Suppressor macrophage treated with lipopolysaccharide for 4 hours (primary cell): ENCODE data around the gene PSMD11.

Experiments
- DNase-seq: peaks from one replicate; pipeline ENCODE4 v3.0.0-alpha.2; 2020

The PSMD11 gene

DNA sequence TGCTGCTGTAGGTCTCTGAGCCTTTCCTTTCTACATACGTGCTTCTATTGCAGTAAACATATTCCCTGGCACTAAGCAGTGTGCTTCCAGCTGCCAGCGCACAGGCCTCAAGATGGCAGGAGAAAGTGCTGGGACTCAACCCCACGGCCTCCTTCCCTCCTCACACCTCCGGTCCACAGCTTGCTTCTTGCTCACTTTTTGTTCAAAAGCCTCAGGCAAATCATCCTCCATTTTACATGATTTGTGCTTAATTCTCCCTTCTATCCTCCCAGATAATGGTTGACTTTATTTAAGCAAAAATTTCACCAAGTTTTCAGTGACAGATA lies 47.9 kb downstream of the PSMD11 start:
- no peak for DNase-seq

DNA sequence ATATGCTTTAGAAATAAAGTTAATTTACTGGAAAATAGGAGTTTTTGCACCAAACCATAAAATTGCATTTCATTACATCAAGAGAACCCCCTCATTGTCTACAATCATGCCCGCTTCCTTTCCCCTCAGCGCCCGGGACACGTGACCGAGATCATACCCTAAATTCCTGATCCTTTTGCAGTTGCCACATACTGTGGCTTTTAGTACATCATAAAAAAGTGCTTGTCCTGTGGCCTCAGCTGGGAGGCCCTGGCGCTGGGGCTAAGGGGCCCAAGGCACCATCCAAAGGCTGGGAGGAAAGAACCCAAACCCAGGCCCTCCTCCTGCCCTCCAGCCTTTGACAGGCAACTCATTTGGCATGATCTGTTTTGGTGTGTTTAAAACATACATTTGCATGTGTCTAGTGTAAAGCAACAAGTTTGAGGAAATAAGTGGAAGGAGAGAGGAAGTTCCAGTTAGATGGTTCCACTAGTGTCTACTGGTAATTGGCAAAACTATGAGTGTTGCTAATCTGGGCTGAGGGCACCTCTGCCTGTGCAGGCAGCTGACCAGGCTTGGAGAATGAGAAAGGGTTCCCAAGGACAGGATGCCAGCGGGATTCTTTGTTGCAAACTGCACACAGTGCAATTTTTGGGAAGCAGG lies 48.5 kb downstream of the PSMD11 start:
- peak; percentile 37 for DNase-seq

DNA sequence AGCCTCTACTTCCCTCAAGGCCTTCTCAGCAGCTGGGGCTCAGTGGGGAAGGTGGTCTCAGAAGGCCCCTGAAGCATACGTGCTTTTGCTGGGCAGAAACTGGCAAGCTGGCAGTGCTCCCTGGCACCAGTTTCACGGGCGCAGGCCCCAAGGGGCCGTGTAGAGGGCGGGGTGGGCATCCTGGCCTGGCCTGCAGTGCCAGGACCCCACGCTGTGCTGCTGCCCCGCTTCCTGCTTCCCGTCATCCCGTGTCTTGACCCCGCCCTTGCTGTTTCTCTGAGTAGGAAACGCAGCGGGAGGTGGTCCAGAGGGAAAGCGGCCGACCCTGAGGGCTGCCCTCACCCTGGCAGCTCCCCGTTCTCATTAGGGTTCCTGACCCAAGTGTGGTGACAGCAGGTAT lies 49.3 kb downstream of the PSMD11 start:
- DNase-seq, result no peak

DNA sequence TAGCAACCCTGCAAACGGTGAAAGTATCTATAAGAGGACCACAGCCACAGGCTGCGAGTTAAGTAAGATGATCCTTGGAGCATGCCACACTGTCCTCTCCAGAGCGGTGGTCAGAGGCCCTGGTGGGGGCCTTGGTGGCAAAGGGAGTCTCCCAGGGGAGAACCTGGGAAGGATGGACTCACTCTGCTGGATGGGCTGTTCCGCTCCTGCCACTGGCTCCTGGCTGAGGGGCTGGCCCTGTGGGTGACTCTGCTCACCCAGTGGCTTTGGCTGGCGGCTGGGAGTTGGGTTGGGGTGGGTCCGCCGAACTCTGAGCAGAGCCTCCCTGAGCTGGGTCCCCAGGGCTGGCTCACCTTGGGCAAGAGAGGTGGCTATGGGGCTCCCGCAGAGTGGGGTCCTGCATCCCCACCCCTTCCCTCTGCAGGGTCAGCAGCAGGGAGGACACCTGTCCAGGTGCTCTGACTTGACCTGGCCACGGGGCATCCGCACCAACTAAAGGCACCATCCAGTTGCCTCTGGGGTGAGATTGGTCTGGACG lies 49.7 kb downstream of the PSMD11 start:
- DNase-seq, result no peak

DNA sequence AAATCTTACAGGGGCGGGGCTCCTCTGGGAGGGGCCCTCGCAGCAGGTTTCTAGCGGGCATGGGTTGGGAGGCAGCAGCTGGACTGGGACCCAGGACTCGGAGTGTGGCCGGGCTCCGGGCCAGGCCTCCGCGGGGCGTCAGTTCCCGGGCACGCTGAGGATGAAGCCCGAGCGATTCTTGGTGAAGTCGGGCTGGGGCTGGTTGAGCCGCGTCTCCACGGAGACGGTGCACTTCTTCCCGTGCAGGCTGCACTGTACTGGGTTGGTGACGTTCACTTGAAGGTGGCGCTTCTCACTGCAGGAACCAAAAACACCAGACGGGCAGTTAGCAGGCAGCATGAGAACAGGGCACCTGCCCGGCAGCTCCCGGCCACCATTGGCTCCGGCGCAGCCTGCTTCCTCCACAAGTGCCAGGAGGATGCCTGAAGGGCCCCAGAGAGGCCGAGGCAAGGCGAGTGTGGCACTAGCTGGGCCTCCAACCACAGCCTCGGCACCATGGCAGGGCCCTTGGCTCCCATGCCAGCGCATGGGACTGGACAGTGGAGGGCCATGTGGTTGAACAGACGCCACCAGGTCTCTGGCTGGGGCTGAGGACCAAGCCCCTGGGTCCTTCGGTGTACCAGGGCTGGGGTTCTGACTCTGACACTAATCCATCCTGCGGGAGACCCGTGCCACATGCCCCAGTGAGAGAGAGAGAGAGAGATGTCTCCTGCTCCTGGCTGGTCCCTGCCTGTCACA lies 50.5 kb downstream of the PSMD11 start:
- DNase-seq, result no peak

DNA sequence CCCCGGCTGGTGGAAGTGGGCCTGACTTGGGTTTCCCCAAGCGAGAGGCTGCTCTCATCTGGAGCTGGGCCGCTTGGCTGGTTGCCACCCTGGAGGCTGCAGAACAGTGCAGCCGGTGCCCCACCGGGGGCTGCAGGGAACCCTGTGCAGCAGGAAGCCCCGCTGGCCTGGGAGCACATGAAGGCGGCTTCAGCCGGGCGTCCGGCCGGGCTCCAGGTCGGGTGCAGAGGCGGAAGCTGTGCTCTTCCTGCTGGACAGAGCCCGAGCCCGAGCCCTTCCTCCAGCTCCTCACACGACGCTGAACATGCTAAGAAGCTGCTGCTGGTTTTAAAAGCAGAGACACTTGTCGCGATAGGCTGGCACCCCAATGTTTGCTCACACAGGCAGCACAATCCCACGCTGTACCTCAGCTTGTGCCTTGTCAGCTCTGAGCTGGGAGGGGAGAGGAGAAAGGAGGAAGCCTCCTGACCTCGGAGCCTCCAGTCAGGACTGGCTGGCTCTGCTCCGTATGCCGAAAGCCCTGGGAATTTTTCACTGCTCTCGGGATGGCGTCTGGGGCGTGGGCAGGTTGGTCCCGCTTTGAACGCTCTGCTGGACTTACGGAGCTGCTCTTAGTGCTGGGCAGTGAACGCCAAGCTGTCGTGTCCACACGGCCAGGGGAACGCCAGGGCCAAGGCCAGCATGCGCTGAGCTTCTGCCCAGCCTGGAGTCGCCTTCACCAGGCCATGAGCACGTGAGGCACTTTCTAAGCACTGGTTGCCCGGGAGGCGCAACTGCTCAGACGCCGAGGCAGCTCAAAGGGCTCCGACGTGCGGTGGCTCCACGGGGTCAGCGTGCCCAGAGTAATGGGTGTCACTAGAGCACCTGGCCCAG lies 51.3 kb downstream of the PSMD11 start:
- peak; percentile 36 for DNase-seq

DNA sequence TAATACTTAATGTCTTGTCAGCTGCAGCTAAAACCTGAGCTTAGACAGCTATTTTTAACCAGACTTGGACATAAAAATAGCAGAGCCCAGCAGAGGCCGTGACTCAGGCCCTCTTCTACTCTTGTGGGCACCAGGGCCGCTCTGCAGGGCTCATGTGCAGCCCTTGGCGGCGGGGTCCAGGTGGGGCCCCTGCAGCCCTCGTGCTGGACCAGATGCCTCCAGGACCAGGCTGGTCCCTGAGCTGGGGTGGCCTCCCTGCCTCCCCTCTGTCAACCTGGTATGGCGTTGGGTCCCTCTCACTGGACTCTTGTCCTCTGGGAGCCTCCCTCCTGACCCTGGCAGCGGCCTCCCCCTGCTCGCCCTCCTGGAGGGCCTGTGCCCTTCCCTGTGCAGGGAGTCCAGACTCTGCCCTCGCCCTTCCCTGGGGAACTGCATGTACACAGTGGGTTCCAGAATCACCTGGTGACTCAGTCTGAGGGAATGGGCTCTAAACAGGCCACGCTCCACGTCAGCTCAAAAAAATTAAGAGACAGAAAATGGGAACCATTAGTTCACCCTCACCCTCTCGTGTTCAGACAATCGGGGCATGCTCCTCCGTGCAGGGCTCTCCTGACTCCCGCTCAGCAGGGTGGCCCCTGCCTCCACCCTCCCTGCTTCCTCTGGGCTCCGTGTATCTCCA lies 52.2 kb downstream of the PSMD11 start:
- DNase-seq, result no peak

DNA sequence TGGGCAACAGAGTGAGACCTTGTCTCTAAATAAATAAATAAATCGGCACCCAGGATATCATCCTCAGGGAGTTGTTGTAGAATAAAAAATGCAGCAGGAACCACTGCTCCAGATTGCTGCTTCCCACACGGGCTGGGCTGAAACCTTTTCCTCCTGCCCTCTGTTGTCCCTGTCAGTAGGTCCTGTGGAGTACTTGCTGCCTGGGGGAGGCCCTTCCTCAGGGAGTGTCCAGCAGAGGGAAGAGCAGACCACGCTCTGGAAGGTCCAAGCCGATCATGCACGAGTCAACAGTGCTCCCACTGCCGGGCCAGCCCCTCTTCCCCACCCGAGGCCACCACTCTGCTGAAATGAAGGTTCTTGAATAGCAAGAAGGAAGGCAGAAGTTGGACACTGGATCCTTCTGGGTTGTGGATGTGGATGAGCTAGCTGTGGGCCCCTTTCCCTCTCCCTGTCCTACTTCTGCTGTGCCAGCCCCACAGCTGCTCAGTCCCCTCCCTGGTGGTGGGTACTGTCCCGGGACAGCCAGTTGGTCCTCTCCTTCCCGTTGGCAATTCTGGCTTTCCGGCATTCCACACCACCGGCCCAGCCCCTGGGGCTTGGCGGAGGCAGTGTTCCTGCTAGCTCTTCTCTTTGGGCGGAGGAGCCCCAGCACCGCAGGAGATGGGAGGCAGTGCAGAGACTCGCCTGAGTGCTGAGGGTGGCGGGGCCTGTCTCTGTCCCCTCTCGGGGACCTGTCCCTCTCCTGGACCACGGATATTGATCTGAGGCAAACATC lies 53.3 kb downstream of the PSMD11 start:
- DNase-seq, result no peak

DNA sequence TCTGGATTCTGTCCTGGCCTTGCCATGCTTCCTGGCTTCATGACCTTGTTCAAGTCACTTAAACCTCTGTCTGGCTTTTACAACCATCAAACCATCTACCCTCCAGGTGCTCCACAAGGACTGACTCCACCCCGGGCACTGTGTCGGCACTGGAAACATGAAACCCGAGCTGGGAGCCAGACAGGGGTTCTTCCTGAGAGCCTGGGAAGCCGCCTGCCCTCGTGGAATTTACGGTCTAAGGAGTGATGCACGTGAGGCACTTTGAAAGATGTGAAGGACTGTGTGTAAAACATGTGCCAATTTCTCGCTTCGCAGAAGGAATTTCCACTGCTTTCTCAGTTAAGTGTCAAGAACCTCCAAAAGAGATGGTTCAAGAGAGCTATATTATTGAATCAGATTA lies 54.1 kb downstream of the PSMD11 start:
- no peak for DNase-seq

DNA sequence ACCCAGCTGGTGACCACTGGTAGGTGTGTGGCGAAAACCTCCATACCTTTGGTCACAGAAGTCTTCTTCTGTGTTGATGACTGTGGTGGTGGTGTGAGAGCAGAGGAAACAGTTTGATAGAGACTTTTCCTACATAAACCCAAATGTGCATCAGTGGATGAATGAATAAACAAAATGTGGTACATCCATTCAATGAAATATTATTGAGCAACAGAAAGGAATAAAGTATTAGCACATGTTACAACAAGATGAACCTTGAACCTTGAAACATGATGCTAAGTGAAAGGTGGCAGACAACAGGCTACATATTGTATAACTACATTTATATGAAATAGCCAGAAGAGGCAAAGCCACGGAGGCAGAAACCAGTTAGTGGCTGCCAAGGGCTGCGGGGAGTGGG lies 57.7 kb downstream of the PSMD11 start:
- DNase-seq, result no peak

DNA sequence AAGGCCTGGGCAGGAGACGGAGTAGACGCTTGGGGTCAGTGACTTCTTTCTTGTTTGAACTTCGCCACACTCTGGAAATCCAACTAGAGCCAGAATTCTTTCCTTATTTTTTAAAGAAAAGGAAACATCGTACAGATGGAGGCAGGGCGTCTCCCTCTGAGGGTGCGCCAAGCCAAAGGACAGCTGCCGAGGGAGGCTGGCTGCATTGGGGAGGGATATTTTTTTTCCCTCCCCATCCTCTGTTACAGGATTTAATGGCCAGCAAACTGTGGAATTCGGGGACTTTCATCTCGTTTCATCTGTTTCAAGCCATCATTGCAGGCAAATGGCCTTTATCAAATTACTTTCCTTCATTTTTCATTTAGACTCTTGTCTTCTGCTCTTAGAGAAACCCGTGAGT lies 58.4 kb downstream of the PSMD11 start:
- DNase-seq, result no peak

DNA sequence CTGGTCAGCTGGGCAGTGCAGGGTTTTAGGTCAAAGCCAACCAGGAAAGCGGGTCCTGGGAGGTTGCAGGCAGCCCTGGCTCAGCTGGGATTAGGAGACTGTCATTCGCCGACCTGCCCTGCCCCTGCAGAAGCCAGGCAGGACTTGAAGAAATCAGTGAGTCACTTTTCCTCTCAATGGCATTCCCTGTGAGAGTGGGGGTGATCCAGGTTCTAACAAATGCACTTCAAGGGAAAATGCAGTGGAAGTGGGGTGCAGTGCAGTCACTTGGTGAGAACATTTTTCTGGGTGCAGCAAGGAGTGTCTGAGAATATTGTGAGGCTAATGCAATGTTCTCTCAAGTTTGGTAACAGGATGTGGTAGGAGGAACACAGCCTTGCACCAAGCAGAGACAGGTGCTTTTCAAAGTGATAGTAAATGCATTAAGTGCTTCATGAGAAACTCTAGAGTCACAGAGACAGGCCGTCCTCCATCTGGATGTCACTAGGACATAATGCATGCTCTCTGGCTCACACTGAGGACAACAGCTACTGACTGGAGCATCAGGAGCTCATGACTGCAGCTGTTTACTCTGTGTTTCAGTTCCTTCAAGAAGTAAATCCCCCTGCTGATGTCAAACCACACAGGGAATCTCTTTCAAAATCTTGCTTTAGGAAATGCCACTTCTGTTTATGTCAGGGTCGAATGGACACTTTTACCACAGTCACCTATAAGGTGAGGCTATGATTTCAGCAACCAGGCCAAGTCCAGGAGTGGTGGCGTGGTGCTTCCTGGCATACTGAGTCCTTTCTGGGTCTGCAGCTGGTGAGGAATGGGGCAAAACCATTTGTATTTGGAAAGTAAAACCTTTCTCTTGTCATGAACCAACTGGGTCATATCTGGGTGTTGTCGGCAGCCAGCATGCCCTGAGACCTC lies 59.2 kb downstream of the PSMD11 start:
- peak; percentile 87 for DNase-seq

DNA sequence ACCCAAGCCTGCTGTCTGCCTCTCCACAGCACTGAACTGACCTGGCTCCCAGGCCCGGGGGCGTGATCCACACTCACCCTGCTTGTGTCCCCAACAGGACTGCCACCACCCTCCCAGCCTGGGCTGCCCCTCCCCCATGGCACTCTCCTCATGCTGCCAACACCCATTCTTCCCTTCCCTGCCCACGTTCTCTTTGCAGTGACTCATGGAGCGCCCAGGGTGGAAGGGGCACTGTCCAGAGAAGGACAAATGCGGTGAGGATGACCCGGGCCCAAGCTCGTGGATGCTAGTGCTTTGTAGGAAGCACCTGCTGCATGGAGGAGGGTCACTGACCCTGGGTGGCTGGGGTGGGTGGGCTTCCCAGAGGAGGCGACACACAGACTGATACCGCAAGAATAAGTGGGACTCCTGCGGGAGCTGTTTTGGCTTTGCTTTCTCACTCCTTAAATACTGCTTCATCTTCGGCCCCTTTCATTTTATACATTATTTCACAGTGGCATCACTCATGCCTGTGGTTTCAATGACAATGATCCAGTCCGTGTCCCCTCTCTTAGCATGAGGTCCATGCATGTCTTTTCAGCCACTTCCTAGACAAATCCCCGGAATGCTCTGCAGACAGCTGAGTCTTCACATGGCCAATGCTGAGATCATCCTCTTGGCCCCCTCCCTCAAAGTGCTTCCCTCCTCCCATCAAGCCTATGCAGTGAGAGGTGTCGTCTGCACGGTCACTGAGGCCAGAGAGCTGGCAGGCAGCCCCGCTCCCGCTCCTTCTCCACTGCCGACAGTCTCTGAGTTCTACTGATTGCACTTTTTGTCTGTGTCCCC lies 60.1 kb downstream of the PSMD11 start:
- peak; percentile 55 for DNase-seq

DNA sequence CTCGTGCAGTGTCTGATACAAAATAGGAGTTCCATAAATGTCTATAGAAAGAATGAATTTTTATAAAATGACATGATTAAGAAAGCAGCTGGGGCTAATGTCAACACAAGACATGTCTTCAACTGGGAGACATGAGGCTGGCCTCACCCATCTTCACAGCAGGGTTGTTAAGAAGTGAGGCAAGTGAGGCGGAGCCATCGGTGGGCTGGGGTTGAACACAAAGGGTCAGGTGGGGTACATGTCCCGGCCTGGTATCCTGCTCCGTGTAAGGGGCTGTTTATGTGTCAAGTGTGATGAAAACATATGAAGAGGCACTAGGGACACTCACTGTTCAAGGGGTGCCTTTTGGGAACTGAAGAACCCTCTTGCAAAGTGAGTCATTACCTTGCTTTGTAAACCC lies 64.6 kb downstream of the PSMD11 start:
- no peak for DNase-seq

DNA sequence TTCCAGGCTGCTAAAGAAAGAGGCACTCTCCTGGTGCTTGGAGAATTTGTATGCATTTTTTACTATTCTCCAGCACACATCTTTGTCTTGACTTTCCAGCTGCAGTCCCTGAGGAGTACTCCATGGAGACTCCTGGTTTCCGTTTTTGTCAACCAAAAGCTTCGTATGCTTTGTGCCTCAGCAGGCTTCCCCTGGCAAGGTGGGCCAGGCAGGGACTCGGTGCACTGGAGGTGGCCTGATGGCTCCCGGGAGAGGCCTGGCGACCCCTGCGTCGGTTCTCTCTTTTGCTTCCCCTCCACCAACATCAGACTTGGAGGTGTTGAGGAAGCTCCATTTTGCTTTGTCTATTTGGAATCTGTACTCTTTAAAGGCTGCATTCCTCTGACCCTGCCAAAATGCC lies 66.2 kb downstream of the PSMD11 start:
- DNase-seq, result no peak

DNA sequence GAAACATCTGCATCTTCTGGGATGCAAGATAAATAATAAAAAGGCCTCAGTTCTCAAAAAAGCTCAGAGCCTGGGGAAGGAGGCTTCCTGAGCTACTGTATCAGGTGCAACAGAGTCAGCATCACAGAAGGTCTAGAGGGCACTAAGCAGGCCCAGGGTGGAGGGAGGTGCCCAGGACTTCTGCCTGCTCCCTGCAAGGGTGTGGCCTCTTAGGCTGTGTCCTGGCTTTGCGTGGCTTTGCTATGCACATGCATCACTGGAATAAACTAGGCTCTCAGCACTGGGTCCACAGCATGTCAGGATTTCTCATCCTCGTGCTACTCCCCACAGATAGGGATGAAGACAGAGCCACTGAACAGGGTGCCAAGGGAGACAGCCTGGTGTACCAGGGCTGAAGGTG lies 68.0 kb downstream of the PSMD11 start:
- DNase-seq, result no peak

DNA sequence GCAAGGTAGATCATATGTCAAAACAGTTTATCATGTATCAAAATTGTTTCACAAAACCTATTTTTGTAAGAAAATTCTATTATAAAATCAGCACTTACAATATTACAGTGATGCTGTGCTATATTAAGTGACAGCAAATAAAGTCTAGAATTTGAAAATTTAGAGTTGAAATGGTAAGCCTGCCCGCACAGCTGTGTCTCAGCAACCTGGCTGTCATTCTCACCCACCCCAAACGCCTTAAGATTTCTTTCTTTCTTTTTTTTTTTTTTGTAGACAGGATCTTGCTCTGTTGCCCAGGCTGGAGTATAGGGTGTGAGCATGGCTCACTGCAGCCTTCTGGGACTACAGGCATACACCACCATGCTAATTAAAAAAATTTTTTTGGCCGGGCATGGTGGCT lies 69.3 kb downstream of the PSMD11 start:
- no peak for DNase-seq

DNA sequence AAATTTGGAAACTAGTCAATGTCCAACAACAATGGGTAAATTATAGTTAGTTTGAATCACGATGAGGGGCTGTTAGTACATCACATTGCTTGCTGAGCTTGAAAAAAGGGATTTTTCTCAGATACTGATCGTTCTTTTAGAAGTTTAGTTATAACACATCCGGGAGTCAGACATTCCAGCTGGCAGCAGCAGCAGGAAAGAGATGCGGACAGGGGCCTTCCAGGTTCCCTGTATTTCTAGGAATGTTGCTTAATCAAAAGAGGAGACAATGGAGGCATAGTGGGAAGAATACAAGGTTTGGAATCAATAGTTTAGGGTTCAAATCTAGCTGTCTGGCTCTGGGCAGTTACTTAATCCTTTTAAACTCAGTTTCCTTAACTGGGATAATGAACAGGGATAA lies 70.3 kb downstream of the PSMD11 start:
- DNase-seq, result no peak

DNA sequence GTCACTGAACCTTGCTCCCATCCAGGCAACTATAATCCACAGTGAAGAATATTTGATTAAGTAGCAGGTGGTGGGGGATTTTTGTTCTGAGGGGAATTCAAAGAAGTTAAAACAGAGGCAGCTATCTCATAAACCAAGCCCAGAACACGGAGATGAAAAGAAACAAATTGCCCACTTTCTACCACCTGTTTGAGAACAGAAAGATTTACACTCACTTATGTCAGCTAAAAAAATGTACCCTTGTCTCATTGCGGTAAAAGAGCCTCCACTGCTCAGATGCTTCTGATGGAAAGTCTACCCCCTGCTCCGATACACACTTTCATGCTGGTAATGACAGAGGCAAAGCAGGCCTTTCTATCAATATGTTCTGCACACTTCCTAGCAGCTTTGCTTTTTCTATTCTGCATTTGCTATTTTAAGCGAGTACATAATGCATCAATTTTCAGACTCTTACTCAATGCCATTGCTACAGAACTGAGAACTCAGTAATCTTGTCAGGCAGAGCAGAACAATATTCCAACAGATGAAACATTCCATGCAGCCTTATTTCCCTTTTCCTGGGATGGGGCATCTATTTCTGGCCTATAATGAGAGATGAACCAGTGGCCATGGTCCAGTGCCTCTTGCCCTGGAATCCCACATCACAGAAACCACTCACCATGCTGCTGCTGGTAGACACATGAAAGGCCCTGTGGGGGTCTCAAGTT lies 71.5 kb downstream of the PSMD11 start:
- no peak for DNase-seq

DNA sequence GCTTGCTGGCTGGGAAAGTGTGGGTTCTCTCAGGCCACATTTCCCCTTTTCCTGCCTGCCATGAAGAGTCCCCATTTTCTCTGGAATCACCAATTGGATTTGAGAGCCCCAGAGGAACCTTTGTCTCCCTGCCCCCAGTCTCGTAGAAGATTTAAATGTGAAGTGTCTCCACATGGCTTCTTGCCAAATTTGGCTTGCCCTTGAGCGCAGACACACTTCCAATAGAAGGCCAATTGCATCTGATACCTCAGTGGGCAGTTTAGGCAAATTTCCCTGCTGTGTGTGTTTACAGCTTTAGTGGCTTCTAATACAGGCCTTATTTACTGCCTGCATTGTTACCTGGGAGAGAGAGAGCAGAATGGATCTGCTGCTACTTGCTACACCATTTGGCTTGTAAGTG lies 72.1 kb downstream of the PSMD11 start:
- no peak for DNase-seq
